ENCODE data around the gene ATP1B3. TPM values are rescaled to one million over a fixed set of nuclear protein-coding genes. Genes with fewer than 3 reads are reported as not detected.

The ATP1B3 gene
- total and polyA plus RNA-seq, 9 of the 15 experiments (the other 6 are each of a cell fraction or from before 2014, with no cell fraction given) = 48.3 to 202 (median 123) TPM

- H3K9me3 ChIP-seq (replicated peaks; ENCODE audit: control insufficient read depth, insufficient read depth, low read depth, low read length) = no peaks in the 10 kb centered on the region
- no peak for FAIRE-seq
- H3K9me1 ChIP-seq (ENCODE audit: control insufficient read depth, insufficient read depth, low read length) = no peaks in the 10 kb centered on the region
- ChIA-PET POLR2A (no interaction called here), CTCF (ENCODE audit: low intra/inter-chr PET ratio) (no interaction called here)
- no peak for ATAC-seq
- TF ChIP-seq NONO (IDR thresholded peaks at IDR 0.05; ENCODE audit: low read depth in 2 of 2, low read length in 1 of 2) = no peak
- TF ChIP-seq PCBP1 (IDR thresholded peaks at IDR 0.05; ENCODE audit: low read depth, low read length, poor library complexity, severe bottlenecking) = no peak
- no peak for TF ChIP-seq FOXA1 (IDR thresholded peaks at IDR 0.05; ENCODE audit: borderline replicate concordance)
- no peak for TF ChIP-seq SMARCA5 (IDR thresholded peaks at IDR 0.05)
- no peak for TF ChIP-seq GMEB1 (CRISPR knock-in tag; IDR thresholded peaks at IDR 0.05)
- no peak for TF ChIP-seq SIN3B (IDR thresholded peaks at IDR 0.05; ENCODE audit: low read depth)
- TF ChIP-seq SP2 (IDR thresholded peaks at IDR 0.05; ENCODE audit: extremely low read depth, low read depth, low read length, poor library complexity, severe bottlenecking) = no peak
- no peak for TF ChIP-seq RBM25 (IDR thresholded peaks at IDR 0.05; ENCODE audit: low read depth, low read length, severe bottlenecking)
- no peak for TF ChIP-seq SAP30 (IDR thresholded peaks at IDR 0.05; ENCODE audit: borderline replicate concordance, insufficient read depth, low read depth, low read length, poor library complexity, severe bottlenecking)
- TF ChIP-seq ZBTB12 (CRISPR knock-in tag; IDR thresholded peaks at IDR 0.05) = no peak
- no peak for TF ChIP-seq ILK (tag; IDR thresholded peaks at IDR 0.05; ENCODE audit: borderline replicate concordance, low read depth)
- no peak overlapping the region for H3K4me2 ChIP-seq (ENCODE audit: insufficient read depth, low read length)
- H4K20me1 ChIP-seq (replicated peaks; ENCODE audit: control insufficient read depth, insufficient read depth, low read length) = no peaks in the 10 kb centered on the region
- no peak overlapping the region for H3K9ac ChIP-seq (ENCODE audit: insufficient read depth in 1 of 2, low read depth in 2 of 2, low read length in 2 of 2)
- H3K4me1 ChIP-seq (replicated peaks in 1 of 2; ENCODE audit: control insufficient read depth in 2 of 2, insufficient read depth in 2 of 2, low read length in 2 of 2) = no peaks in the 10 kb centered on the region
- H3K4me3 ChIP-seq = no peak overlapping the region
- peaks cover 24% of the 10 kb centered on the region; the same call in 2 of the 3 replicates for H3K36me3 ChIP-seq (ENCODE audit: control insufficient read depth, insufficient read depth, low read length)
- intact Hi-C loops (cut with micrococcal nuclease) = no loop called here
- no peaks in the 10 kb centered on the region for H3K79me2 ChIP-seq (ENCODE audit: control insufficient read depth, insufficient read depth, low read length)
- in situ Hi-C loops (cut with MboI) = no loop called here
- no peak overlapping the region for H2AFZ ChIP-seq (ENCODE audit: low read depth, low read length)
- DNase-seq (ENCODE audit: extremely low read depth in 1 of 4, low spot score in 3 of 4) = no peak
- no peak overlapping the region for H3K27ac ChIP-seq (ENCODE audit: extremely low read depth, low read depth, low read length)
- 79% methylated on average over 4 of the region's 4 CpGs for WGBS (ENCODE audit: insufficient coverage, low coverage, missing lambda C conversion rate)
- no TSS peak for BruUV-seq (replicated peaks)
- no peaks in the 10 kb centered on the region for H3K27me3 ChIP-seq (ENCODE audit: control insufficient read depth in 2 of 2, insufficient read depth in 2 of 2, low read length in 2 of 2)
These were observed 54.4 kb downstream of the ATP1B3 start for GRCh38 chr3:141930801-141931200.
